A549 treated with AZD9567 at 1 μM for 4 hours (cell line): Measurements from ENCODE around the gene KCNS3. TPM values are rescaled to one million over a fixed set of nuclear protein-coding genes. Genes with fewer than 3 reads are reported as not detected.

Source experiments
- total RNA-seq: library from RNA; stranded (reverse); fragments of 200-300 nt; extraction: Qiagen RNA extraction; gene quantifications from 5 replicates; pipeline ENCODE4 v1.2.3, GENCODE V29; 2022; ENCODE audit not compliant: insufficient read depth

Gene KCNS3
- total RNA-seq: 1.1 to 2.0 TPM (median 1.2 TPM) in 5 replicates

GRCh38 chr2:17878281-17879136 lies at the start of gene KCNS3:
KCNS3 (plus strand) TSS chr2:17878667; CDS start chr2:17931009, 52,342 bp downstream.

Other genes with a start within 250 kb of the KCNS3 start
- gene SMC6, start 124.9 kb upstream of the KCNS3 start, total RNA-seq: 26.4 to 35.5 TPM (median 32.1 TPM) in 5 replicates
- gene GEN1, start 124.5 kb upstream of the KCNS3 start, total RNA-seq: 7.8 to 14.6 TPM (median 12.1 TPM) in 5 replicates
- not detected in 5 replicates for gene MSGN1, start 62.2 kb upstream of the KCNS3 start, total RNA-seq